Stimulated activated CD4-positive, alpha-beta T cell treated with anti-CD3 and anti-CD28 coated beads, Interleukin-1b, Interleukin-23, amount 100 ng/mL, for 48 hours (primary cell): ENCODE results near the gene CRYBA1.

Experiments
- DNase-seq: peaks from one replicate; pipeline ENCODE4 v3.0.0-alpha.2; 2020

CRYBA1 gene

DNA sequence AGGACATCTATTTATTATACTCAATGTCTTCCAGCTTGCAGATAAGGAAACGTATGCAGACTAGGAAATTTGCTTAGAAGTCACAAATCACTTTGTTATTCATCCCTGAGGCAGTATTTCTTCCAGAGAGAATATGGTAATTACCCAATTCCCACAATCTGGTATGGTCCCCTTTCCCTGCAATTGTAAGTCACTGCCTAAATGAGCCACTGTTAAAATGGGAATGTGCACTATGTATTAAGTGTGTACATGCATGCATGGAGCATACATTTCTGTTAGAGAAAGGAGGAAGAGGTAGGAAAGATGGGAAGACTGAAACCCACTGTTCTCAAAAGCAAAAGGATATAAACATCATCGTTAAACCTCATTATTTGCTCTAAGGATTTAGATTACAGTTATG lies 37.3 kb downstream of the CRYBA1 start:
- no peak for DNase-seq

DNA sequence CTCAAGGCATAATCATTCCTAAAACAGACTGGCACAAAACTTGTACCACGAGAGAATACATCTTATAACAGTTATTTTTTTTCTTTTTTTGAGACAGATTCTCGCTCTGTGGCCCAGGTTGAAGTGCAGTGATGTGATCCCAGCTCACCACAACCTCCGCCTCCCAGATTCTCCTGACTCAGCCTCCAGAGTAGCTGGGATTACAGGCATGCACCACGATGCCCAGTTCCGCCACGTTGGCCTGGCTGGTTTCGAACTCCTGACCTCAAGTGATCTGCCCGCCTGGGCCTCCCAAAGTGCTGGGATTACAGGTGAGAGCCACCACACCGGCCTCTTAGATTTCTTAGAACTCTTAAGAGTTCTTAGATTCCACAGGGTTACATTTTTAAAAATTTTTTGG lies 43.2 kb downstream of the CRYBA1 start:
- no peak for DNase-seq

DNA sequence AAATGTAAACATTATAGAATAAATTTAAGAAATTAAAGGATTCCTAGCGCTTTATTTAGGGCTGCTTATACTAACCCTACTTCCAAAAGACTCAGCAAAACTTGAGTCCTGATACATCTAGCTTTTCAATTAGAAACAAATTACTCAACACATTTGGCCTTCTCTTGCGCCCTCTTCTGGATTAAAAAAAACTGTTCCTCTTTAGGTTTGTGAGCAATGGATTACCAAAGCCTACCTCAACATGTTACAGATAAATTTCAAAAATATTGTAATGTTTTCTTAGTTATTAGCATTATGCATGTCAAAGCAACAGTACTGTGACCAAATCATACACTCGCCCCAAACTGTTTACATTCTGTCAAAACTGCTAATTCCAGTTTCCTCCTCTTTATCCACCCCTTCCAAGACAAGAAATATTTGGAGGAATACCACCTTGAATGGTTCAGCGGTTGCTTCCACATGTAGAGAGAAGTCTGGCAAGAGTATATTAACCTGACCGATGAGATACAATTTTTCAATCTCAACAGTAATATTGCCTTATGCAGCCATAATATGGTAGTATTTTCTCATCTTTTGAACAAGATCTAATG lies 44.6 kb downstream of the CRYBA1 start:
- DNase-seq: no peak

DNA sequence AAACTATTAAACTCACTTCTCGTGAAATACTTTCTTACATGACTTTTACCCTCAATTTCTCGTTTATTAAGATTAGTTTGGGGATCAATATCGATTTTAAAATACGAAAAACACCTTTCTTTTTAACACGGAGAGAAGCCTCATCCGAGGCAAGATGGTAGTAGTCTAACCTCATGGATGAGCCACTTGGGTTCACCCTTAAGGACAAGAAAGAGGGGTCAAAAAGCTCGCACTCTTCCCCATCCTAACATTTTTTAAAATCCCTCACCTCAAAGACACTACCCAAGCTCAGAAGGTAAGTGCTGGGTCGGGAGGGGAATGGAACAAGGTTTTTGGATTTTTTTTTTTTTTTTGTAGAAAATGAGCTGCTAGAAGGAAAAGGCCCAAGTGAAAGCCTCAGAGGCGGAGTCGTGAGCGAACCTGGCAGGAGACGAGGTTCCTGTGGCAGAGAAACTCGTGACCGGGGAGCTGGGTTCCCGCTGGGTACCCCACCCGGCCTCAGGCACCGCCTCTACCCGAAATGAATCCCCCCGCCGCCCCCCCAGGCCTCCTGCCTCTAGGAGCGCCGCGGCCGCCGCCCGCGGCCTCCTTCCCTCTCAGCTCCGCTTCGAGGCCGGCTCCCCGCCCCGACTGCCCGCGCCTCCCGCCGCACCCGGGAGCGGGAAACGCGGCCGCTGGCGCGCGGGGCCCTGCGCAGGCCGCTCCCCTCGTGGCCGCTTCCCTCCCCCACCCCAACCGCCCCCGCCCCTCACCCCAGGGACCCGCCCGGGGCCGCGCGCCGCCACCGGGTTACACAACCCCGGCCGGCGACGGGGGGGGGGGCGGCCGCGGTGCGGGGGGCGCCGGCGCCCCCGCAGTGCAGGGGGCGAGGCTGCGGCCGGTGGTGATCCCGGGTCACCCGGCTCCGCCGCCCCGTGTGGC lies 45.7 kb downstream of the CRYBA1 start:
- DNase-seq: peak; percentile 52

DNA sequence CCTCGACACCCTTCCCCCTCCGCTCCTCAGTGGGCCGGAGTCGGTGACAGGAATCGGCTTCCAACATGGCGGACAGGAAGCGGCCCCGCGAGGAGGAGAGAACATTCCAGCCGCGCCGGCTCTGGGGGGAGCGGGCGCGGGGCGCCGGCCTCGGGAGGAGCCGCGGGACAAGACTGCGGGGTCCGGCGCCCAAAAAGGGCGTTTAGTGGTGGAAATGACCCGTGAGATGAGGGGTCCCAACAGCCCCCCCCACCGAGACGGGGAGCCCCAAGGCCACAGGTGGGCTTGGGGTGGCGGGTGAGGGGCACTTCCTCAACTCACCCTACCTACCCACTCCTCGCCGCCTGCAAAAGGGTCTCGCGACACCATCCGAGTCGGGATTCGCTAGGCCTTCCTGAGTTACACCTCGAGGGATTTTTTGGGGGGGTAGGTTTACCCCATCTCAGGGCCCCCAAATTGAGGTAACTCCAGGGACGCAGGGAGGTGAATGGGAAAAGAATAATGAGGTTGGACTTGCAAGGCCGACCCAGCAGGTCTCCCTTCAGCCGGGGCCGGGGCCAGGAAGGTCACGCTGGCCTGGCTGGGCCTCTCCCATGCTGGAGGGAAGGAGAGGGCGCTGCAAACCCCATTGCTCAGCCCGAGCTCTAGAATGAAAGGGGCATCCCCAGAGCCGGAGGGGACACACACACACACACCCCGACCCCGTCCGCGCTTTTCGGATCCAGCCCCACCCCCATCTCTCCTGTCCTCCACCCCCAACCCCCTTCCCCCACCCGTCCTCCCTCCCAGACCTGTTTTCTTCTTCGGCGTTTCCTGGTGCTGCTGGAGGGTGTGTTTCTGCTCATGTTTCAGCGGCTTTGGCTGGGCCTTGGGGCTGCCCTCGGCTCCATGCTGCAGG lies 46.6 kb downstream of the CRYBA1 start:
- DNase-seq: peak; percentile 65

DNA sequence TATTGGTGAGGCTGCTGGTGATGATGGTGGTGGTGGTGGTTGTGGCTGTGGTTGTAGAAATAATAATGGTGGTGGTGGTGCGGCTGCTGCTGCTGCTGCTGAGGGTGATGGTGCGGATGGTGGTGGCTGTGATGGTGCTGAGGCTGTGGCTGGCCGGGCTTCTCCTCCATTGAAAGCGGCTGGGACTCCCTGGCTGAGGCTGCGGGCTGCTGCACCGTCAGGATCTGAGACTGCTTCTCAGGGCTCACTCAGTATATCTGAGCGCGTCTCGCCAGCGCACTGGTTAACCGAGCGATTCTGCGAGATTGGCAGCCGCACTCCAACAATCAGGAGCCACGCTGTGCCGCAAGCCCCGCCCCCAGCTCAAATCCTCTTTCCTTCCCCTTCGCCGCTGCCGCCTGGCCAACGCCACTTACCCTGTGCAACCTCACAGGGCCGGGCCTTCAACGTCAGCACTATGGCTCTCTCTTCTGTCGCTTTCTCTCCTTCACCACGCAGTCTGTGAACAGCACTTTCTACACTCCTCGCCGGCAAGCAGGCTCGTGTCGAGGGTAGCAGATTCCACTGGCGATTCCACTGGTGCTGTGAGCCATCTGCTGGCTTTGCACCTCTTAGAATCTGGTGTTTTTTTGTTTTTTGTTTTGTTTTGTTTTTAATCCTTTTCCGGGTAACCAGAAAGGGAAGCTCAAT lies 47.4 kb downstream of the CRYBA1 start, which contains the start of gene NUFIP2:
Gene NUFIP2, minus strand, starts transcription at position 259 of the 690 bp plus-strand sequence. Its CDS starts 89 bp downstream, at position 170.
- peak; percentile 99 for DNase-seq

DNA sequence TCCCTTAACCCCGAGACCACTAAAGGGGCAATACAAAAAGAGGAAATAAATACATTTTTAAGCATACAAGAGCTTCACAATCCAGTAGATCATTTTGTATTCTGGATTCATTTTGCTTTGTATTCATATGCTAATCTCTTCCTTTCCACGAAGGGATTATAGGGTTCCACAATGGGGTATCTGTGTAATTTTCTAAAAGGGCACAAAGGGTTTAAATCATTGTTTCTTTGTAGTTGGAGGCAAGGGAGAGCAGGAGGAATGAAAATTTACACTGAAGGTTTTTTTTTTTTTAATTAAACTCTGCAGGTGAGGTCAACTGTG lies 47.9 kb downstream of the CRYBA1 start:
- no peak for DNase-seq

DNA sequence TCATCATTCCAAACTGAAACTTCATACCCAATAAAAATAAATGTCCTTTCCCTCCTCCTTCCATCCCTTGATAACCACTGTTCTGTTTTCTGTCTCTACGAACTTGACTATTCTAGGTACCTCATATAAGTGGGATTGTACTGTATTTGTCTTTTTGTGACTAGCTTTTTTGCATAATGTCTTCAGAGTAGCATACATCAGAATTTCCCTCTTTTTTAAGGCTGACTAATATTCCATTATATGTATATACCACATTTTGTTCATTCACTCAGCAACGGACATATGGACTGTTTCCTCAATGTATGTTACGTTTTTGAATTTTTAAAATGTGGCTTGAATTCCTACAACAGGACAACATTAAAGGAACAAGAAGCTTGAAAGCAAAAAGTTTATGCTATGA lies 48.8 kb downstream of the CRYBA1 start:
- DNase-seq: no peak

DNA sequence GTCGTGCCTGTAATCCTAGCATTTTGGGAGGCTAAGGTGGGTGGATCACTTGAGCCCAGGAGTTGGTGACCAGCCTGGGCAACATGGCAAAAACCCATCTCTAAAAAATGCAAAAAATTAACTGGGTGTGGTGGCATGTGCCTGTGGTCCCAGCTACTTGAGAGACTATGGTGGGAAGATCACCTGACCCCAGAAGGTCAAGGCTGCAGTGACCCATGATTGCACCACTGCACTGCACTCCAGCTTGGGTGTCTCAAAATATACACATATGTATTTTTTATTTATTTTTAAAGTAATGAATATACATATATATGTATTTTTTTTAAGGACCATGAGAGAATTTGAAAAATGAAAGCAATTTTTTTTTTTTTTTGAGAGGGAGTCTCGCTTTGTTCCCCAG lies 52.4 kb downstream of the CRYBA1 start:
- DNase-seq: no peak

DNA sequence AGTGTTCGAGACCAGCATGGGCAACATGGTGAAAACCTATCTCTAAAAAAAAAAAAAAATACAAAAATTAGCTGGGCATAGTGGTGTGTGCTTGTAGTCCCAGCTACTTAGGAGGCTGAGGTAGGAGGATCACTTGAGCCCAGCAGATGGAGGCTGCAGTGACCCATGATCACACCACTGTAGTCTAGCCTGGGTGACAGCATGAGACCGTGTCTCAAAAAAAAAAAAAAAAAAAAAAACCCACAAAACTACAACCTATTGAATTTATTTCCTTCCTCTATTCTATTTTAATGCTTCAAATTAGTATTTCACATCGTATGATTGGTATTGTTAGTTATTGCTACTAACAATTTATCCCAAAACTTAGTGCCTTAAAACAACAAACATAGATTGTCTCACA lies 56.7 kb downstream of the CRYBA1 start:
- no peak for DNase-seq
